ENCODE measurements around the gene SLC25A34.

SLC25A34 gene

DNA sequence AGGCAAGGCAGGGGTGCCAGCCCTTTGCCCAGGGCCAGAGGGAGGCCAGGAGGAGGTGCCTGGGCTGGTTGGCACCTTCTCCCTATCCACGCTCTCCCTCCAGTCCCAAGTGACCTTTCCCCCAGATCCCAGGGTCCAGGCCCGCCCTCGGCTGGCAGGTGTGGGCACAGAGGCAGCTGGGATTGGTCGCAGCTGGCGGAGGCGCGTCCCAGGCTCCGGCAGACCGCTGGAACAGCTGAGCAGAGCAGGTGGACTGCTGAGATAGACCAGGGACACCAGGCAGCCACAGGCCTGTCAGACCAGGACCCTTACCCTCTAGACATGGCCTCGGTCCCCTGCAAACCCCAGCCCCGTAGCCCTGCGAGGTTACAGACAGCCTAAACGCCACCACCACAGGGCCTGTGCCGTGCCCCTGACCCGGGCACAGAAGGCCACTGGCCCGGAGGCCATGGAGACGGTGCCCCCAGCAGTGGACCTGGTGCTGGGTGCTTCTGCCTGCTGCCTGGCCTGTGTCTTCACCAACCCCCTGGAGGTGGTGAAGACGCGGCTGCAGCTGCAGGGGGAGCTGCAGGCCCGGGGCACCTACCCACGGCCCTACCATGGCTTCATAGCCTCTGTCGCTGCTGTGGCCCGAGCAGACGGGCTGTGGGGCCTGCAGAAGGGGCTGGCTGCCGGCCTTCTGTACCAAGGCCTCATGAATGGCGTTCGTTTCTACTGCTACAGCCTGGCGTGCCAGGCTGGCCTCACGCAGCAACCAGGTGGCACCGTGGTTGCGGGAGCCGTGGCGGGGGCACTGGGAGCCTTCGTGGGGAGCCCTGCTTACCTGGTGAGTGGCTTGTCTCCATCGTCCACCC, at the start of gene SLC25A34:
Gene SLC25A34 (plus strand): TSS at position 221 of the 854 bp plus-strand sequence. CDS start 228 bp downstream, at position 449.
- H3K9me2 ChIP-seq (replicated peaks; ENCODE audit: control insufficient read depth, low read length): no peaks in the 10 kb centered on the region
- no peaks in the 10 kb centered on the region for H3K79me2 ChIP-seq (ENCODE audit: control insufficient read depth, low read length)
- H3K4me3 ChIP-seq (ENCODE audit: low read length): no peak within 1 kb of the TSS
- H3K9me3 ChIP-seq (ENCODE audit: control insufficient read depth, insufficient read depth, low read length): no peaks in the 10 kb centered on the region
- H3K4me1 ChIP-seq (ENCODE audit: control insufficient read depth, low read length): no peaks in the 10 kb centered on the region
- no peak for TF ChIP-seq CTCF (IDR thresholded peaks at IDR 0.05; ENCODE audit: low read depth, low read length, poor library complexity, severe bottlenecking)
- no peak for TF ChIP-seq EZH2phosphoT487 (IDR thresholded peaks at IDR 0.05; ENCODE audit: borderline replicate concordance, low read length)
- no peak within 1 kb of the TSS for H3K27ac ChIP-seq (ENCODE audit: low read depth, low read length)
- H3K4me2 ChIP-seq (ENCODE audit: low read length): no peak within 1 kb of the TSS
- H3K27me3 ChIP-seq (ENCODE audit: control insufficient read depth, low read length): no peaks in the 10 kb centered on the region
- no peaks in the 10 kb centered on the region for H3F3A ChIP-seq (ENCODE audit: control insufficient read depth, insufficient read depth)
- H3K36me3 ChIP-seq (ENCODE audit: control insufficient read depth, low read length): peaks cover 18% of the 10 kb centered on the region; the same call in 1 of the 2 replicates
- no peaks in the 10 kb centered on the region for H4K20me1 ChIP-seq (ENCODE audit: control insufficient read depth, insufficient read depth, low read depth, low read length)

DNA sequence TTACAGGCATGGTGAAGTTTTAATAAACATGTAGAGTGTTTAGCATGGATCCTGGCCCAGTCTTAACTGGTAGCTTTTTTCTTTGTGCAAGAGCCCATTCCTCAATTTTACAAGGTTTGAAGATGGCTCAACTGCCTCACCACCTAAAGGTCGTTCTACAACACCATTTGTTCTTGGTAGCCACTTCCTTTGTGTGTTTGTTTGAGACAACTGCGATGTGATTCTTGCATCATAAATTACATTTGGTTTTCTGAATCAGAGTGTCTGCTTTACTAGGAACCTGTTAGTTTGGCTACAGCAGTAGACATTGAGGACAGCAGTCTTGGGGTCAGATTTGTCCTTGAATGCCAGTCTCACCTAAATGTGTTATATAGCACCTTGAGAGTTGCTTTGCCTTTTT, 48.6 kb upstream of the SLC25A34 start:
- no peak overlapping the region for H3K4me2 ChIP-seq (ENCODE audit: low read length)
- 0 out of 2 replicates have a peak, but pooled peaks cover 2% of the 10 kb centered on the region for H3K36me3 ChIP-seq (ENCODE audit: control insufficient read depth, low read length)
- H3K27ac ChIP-seq (ENCODE audit: low read depth, low read length): no peak overlapping the region
- H3K9me3 ChIP-seq (ENCODE audit: control insufficient read depth, insufficient read depth, low read length): no peaks in the 10 kb centered on the region
- no peaks in the 10 kb centered on the region for H3K27me3 ChIP-seq (ENCODE audit: control insufficient read depth, low read length)
- peaks cover 25% of the 10 kb centered on the region for H3K4me1 ChIP-seq (ENCODE audit: control insufficient read depth, low read length)
- peaks cover 81% of the 10 kb centered on the region for H3K79me2 ChIP-seq (ENCODE audit: control insufficient read depth, low read length)
- H3F3A ChIP-seq (ENCODE audit: control insufficient read depth, insufficient read depth): peaks cover 10% of the 10 kb centered on the region
- H3K4me3 ChIP-seq (ENCODE audit: low read length): no peak overlapping the region
- H3K9me2 ChIP-seq (replicated peaks; ENCODE audit: control insufficient read depth, low read length): no peaks in the 10 kb centered on the region
- peaks cover 4% of the 10 kb centered on the region; the same call in 1 of the 2 replicates for H4K20me1 ChIP-seq (ENCODE audit: control insufficient read depth, insufficient read depth, low read depth, low read length)
- no peak for TF ChIP-seq CTCF (IDR thresholded peaks at IDR 0.05; ENCODE audit: low read depth, low read length, poor library complexity, severe bottlenecking)

GRCh38 chr1:15690317-15690716, 45.7 kb upstream of the SLC25A34 start:
- H3K27me3 ChIP-seq (ENCODE audit: control insufficient read depth, low read length): no peaks in the 10 kb centered on the region
- H3K9me3 ChIP-seq (ENCODE audit: control insufficient read depth, insufficient read depth, low read length): no peaks in the 10 kb centered on the region
- peaks cover 2% of the 10 kb centered on the region for H3F3A ChIP-seq (ENCODE audit: control insufficient read depth, insufficient read depth)
- TF ChIP-seq CTCF (IDR thresholded peaks at IDR 0.05; ENCODE audit: low read depth, low read length, poor library complexity, severe bottlenecking) (no peak), EZH2phosphoT487 (IDR thresholded peaks at IDR 0.05; ENCODE audit: borderline replicate concordance, low read length) (no peak)
- no peak overlapping the region for H3K4me2 ChIP-seq (ENCODE audit: low read length)
- peaks cover 7% of the 10 kb centered on the region for H3K4me1 ChIP-seq (ENCODE audit: control insufficient read depth, low read length)
- no peak overlapping the region for H3K4me3 ChIP-seq (ENCODE audit: low read length)
- peaks cover 86% of the 10 kb centered on the region for H3K79me2 ChIP-seq (ENCODE audit: control insufficient read depth, low read length)
- H3K9me2 ChIP-seq (replicated peaks; ENCODE audit: control insufficient read depth, low read length): no peaks in the 10 kb centered on the region
- peaks cover 6% of the 10 kb centered on the region; the same call in 1 of the 2 replicates for H4K20me1 ChIP-seq (ENCODE audit: control insufficient read depth, insufficient read depth, low read depth, low read length)
- H3K27ac ChIP-seq (ENCODE audit: low read depth, low read length): no peak overlapping the region
- H3K36me3 ChIP-seq (ENCODE audit: control insufficient read depth, low read length): 0 out of 2 replicates have a peak, but pooled peaks cover 2% of the 10 kb centered on the region

Measured in DOHH2 (cell line).